MM.1S (cell line): Measurements from ENCODE around the gene ABHD16A.

Source experiments
- CTCF ChIP-seq: fragments of 300-600 bp; sonication (generic); IDR thresholded peaks from 2 replicates; pipeline ENCODE4 v1.5.1; 2016; ENCODE audit warnings: antibody characterized with exemption, low read length, mixed read lengths
- EZH2 ChIP-seq: fragments of 300-600 bp; sonication (generic); optimal IDR thresholded peaks from 2 replicates; pipeline ENCODE3; 2017; ENCODE audit warnings: low read depth, mild to moderate bottlenecking, antibody characterized with exemption, low read length, mixed read lengths
- EZH2phosphoT487 ChIP-seq: fragments of 300-600 bp; sonication (generic); IDR thresholded peaks from 2 replicates; pipeline ENCODE4 v1.6.1; 2018; ENCODE audit warnings: antibody characterized with exemption, low read length

- TF ChIP-seq CTCF = no peak; the same call in 1 of the 2 replicates
- TF ChIP-seq EZH2phosphoT487 = no peak
- TF ChIP-seq EZH2 = no peak
Measured at GRCh38 chr6:31665501-31666336, 37.4 kb downstream of the ABHD16A start, which contains the start of gene CSNK2B.
